HEK293 (cell line): ENCODE data around the gene SLC2A5.

Source experiments
- CTCF ChIA-PET: fragments of 350-600 bp; formaldehyde crosslinking; extraction: SDS; loops from one replicate; lab custom pipeline; 2021; ENCODE audit warnings: antibody characterized with exemption; lab: Yijun Ruan, JAX
- POLR2A ChIA-PET: fragments of 300-600 bp; formaldehyde crosslinking; extraction: SDS; loops from one replicate; lab custom pipeline; 2020; ENCODE audit warnings: antibody characterized with exemption, inconsistent platforms; lab: Yijun Ruan, JAX
- H3K27ac ChIP-seq: fragments of 200-500 bp; sonication (Bioruptor generic); 2 replicates; pipeline ENCODE4 v1.5.1; 2014; ENCODE audit warnings: low read depth, low read length, control low read depth, inconsistent platforms; ENCODE audit errors: extremely low read depth
- H3K36me3 ChIP-seq, 2 experiments: fragments of 200-500 bp in 1 of 2; sonication (Bioruptor generic) in 1 of 2; 1 replicate in 1 of 2; 2 replicates in 1 of 2; pipeline ENCODE4 v1.5.1; 2014 to 2017; ENCODE audit warnings: inconsistent platforms in 2 of 2, low read length in 2 of 2; ENCODE audit not compliant: control insufficient read depth in 2 of 2, insufficient read depth in 1 of 2
- H3K4me1 ChIP-seq: fragments of 200-500 bp; sonication (Bioruptor generic); 2 replicates; pipeline ENCODE4 v1.5.1; 2014; ENCODE audit warnings: mild to moderate bottlenecking, low read length, inconsistent platforms; ENCODE audit not compliant: control insufficient read depth, insufficient read depth
- H3K4me3 ChIP-seq: 2 replicates; pipeline ENCODE4 v1.5.1; 2011; ENCODE audit warnings: low read depth, mild to moderate bottlenecking, control low read depth, low read length, moderate library complexity
- H3K9me3 ChIP-seq: fragments of 200-500 bp; sonication (Bioruptor generic); 2 replicates; pipeline ENCODE4 v1.5.1; 2014; ENCODE audit warnings: low read depth, low read length, inconsistent platforms; ENCODE audit not compliant: control insufficient read depth, insufficient read depth
- AEBP2 ChIP-seq: fragments of 450-650 bp; formaldehyde crosslinking; IDR thresholded peaks from 2 replicates; pipeline ENCODE4 v1.5.1; 2016; ENCODE audit warnings: missing biosample characterization, missing genetic modification characterization, borderline replicate concordance
- ELK4 ChIP-seq: IDR thresholded peaks from 2 replicates; pipeline ENCODE4 v1.6.1; 2011; ENCODE audit warnings: mild to moderate bottlenecking, low read depth, low read length, borderline replicate concordance
- HIC1 ChIP-seq: fragments of 450-650 bp; formaldehyde crosslinking; IDR thresholded peaks from 2 replicates; pipeline ENCODE4 v1.5.1; 2016; ENCODE audit warnings: missing biosample characterization, missing genetic modification characterization
- PRDM10 ChIP-seq: fragments of 450-650 bp; formaldehyde crosslinking; IDR thresholded peaks from 2 replicates; pipeline ENCODE4 v1.5.1; 2016; ENCODE audit warnings: missing biosample characterization, missing genetic modification characterization
- TSHZ1 ChIP-seq: fragments of 450-650 bp; formaldehyde crosslinking; IDR thresholded peaks from 2 replicates; pipeline ENCODE4 v1.5.1; 2016; ENCODE audit warnings: missing biosample characterization, missing genetic modification characterization, borderline replicate concordance
- ZBTB17 ChIP-seq: fragments of 450-650 bp; formaldehyde crosslinking; IDR thresholded peaks from 2 replicates; pipeline ENCODE4 v1.5.1; 2016; ENCODE audit warnings: missing biosample characterization, missing genetic modification characterization
- ZIC2 ChIP-seq: fragments of 450-650 bp; formaldehyde crosslinking; IDR thresholded peaks from 2 replicates; pipeline ENCODE4 v1.5.1; 2016; ENCODE audit warnings: missing biosample characterization, missing genetic modification characterization
- ZNF132 ChIP-seq: fragments of 450-650 bp; formaldehyde crosslinking; IDR thresholded peaks from 2 replicates; pipeline ENCODE4 v1.5.1; 2017; ENCODE audit warnings: missing biosample characterization, missing genetic modification characterization, borderline replicate concordance
- ZNF140 ChIP-seq: fragments of 450-650 bp; formaldehyde crosslinking; IDR thresholded peaks from 2 replicates; pipeline ENCODE4 v1.5.1; 2016; ENCODE audit warnings: missing biosample characterization, missing genetic modification characterization
- ZNF214 ChIP-seq: fragments of 450-650 bp; formaldehyde crosslinking; IDR thresholded peaks from 2 replicates; pipeline ENCODE4 v1.5.1; 2017; ENCODE audit warnings: missing biosample characterization, mild to moderate bottlenecking, missing genetic modification characterization, borderline replicate concordance
- ZNF24 ChIP-seq: fragments of 450-650 bp; formaldehyde crosslinking; IDR thresholded peaks from 2 replicates; pipeline ENCODE4 v1.5.1; 2016; ENCODE audit warnings: missing biosample characterization, missing genetic modification characterization
- ZNF311 ChIP-seq: fragments of 450-650 bp; formaldehyde crosslinking; IDR thresholded peaks from 2 replicates; pipeline ENCODE4 v1.5.1; 2017; ENCODE audit warnings: missing biosample characterization, missing genetic modification characterization, borderline replicate concordance
- ZNF324 ChIP-seq: fragments of 450-650 bp; formaldehyde crosslinking; IDR thresholded peaks from 2 replicates; pipeline ENCODE4 v1.5.1; 2016; ENCODE audit warnings: missing biosample characterization, missing genetic modification characterization
- ZNF843 ChIP-seq: fragments of 450-650 bp; formaldehyde crosslinking; IDR thresholded peaks from 2 replicates; pipeline ENCODE4 v1.5.1; 2016; ENCODE audit warnings: missing biosample characterization, missing genetic modification characterization
- ZSCAN30 ChIP-seq: fragments of 450-650 bp; IDR thresholded peaks from 2 replicates; pipeline ENCODE4 v1.5.1; 2018; ENCODE audit warnings: missing biosample characterization, mild to moderate bottlenecking, missing genetic modification characterization, moderate library complexity
- ZXDB ChIP-seq: fragments of 450-650 bp; formaldehyde crosslinking; IDR thresholded peaks from 2 replicates; pipeline ENCODE4 v1.5.1; 2016; ENCODE audit warnings: missing biosample characterization, missing genetic modification characterization

The SLC2A5 gene

GRCh38 chr1:9062846-9063245 lies 6.6 kb downstream of the SLC2A5 start:
- POLR2A ChIA-PET = no interaction called here
- Histone ChIP-seq H3K4me3 (no peak overlapping the region), H3K4me1 (no peaks in the 10 kb centered on the region), H3K36me3 (no peaks in the 10 kb centered on the region), H3K9me3 (no peaks in the 10 kb centered on the region), H3K27ac (no peak overlapping the region)
- CTCF ChIA-PET = interaction anchor here (2.2 kb wide), 1 partner anchor 58 kb away, joined by 7 read pairs; no protein-coding TSS in a partner anchor
- TF ChIP-seq AEBP2 (tag by site-specific recombination) (no peak), ZIC2 (peak; percentile 66; the same call in 1 of the 2 replicates)

GRCh38 chr1:9062021-9062471 lies 7.4 kb downstream of the SLC2A5 start:
- ChIA-PET POLR2A (no interaction called here), CTCF (interaction anchor here (0.8 to 2.2 kb wide), 2 partner anchors 57 to 75 kb away, joined by 5 to 7 read pairs; no protein-coding TSS in a partner anchor)
- no peaks in the 10 kb centered on the region for H3K4me1 ChIP-seq
- H3K4me3 ChIP-seq = no peak overlapping the region
- H3K9me3 ChIP-seq = no peaks in the 10 kb centered on the region
- TF ChIP-seq ZBTB17 (tag by site-specific recombination) (0 out of 2 replicates have a peak, but pooled peaks have one; percentile 15), PRDM10 (no peak), TSHZ1 (no peak)
- H3K36me3 ChIP-seq = no peaks in the 10 kb centered on the region
- no peak overlapping the region for H3K27ac ChIP-seq

GRCh38 chr1:9061252-9061960 lies 8.0 kb downstream of the SLC2A5 start:
- no peak overlapping the region for H3K4me3 ChIP-seq
- ChIA-PET POLR2A (no interaction called here), CTCF (interaction anchor here (0.7 to 2.2 kb wide), 3 partner anchors 56 to 134 kb away, joined by 3 to 7 read pairs (median 5); no protein-coding TSS in a partner anchor)
- H3K36me3 ChIP-seq = no peaks in the 10 kb centered on the region
- no peaks in the 10 kb centered on the region for H3K9me3 ChIP-seq
- no peak for TF ChIP-seq ZNF24 (tag by site-specific recombination)
- TF ChIP-seq ZNF311 (tag by site-specific recombination) = no peak
- no peak for TF ChIP-seq HIC1
- TF ChIP-seq ZNF132 (tag by site-specific recombination) = no peak
- no peak for TF ChIP-seq ZXDB (tag by site-specific recombination)
- no peak for TF ChIP-seq ZNF214
- no peak for TF ChIP-seq ZNF843
- TF ChIP-seq ZSCAN30 (tag by site-specific recombination) = no peak
- no peak for TF ChIP-seq ELK4
- no peak for TF ChIP-seq ZNF140 (tag by site-specific recombination)
- TF ChIP-seq ZNF324 (tag by site-specific recombination) = no peak
- no peak overlapping the region for H3K27ac ChIP-seq
- H3K4me1 ChIP-seq = no peaks in the 10 kb centered on the region
